Measurements from ENCODE around the gene ATXN2L. TPM values are rescaled to one million over a fixed set of nuclear protein-coding genes. Genes with fewer than 3 reads are reported as not detected.

The ATXN2L gene
- total and polyA plus RNA-seq, 2 of the 13 experiments (the other 11 are each of a cell fraction or from before 2014, with no cell fraction given) = 40.8 to 55.1 TPM

- TF ChIP-seq ZNF784 (CRISPR knock-in tag; IDR thresholded peaks at IDR 0.05; ENCODE audit: borderline replicate concordance) = no peak
- TF ChIP-seq NRL (CRISPR knock-in tag; IDR thresholded peaks at IDR 0.05; ENCODE audit: borderline replicate concordance) = 0 out of 2 replicates have a peak, but pooled peaks have one; percentile 21
- no peak for TF ChIP-seq CHD4 (IDR thresholded peaks at IDR 0.05; ENCODE audit: borderline replicate concordance, low read length)
- TF ChIP-seq ZNF549 (CRISPR knock-in tag; IDR thresholded peaks at IDR 0.05) = no peak
- peak; percentile 18; the same call in 1 of the 2 replicates for TF ChIP-seq NCOR1 (IDR thresholded peaks at IDR 0.05; ENCODE audit: borderline replicate concordance, low read length)
- TF ChIP-seq POLR2A (IDR thresholded peaks at IDR 0.05; ENCODE audit: insufficient read depth in 1 of 2, low read depth in 2 of 2, low read length in 2 of 2) = no peak
- no peak for TF ChIP-seq ZNF34 (CRISPR knock-in tag; IDR thresholded peaks at IDR 0.05; ENCODE audit: borderline replicate concordance)
- TF ChIP-seq PLRG1 (conservative IDR thresholded peaks at IDR 0.05) = no peak
- no peak for TF ChIP-seq ELF1 (CRISPR knock-in tag; IDR thresholded peaks at IDR 0.05)
- no peak for TF ChIP-seq ZMYM4 (CRISPR knock-in tag; IDR thresholded peaks at IDR 0.05)
- no peak for TF ChIP-seq USF2 (IDR thresholded peaks at IDR 0.05; ENCODE audit: low read depth, low read length)
- TF ChIP-seq USF2 (CRISPR knock-in tag; IDR thresholded peaks at IDR 0.05; ENCODE audit: borderline replicate concordance) = no peak
- no peak for TF ChIP-seq ZBTB10 (CRISPR knock-in tag; IDR thresholded peaks at IDR 0.05; ENCODE audit: borderline replicate concordance)
- TF ChIP-seq KLF15 (CRISPR knock-in tag; IDR thresholded peaks at IDR 0.05; ENCODE audit: borderline replicate concordance) = no peak
- 0 out of 2 replicates have a peak, but pooled peaks have one; percentile 10 for TF ChIP-seq ZNF879 (CRISPR knock-in tag; IDR thresholded peaks at IDR 0.05)
- TF ChIP-seq ZBTB8A (CRISPR knock-in tag; IDR thresholded peaks at IDR 0.05; ENCODE audit: borderline replicate concordance, low read depth) = no peak
- TF ChIP-seq THAP9 (CRISPR knock-in tag; IDR thresholded peaks at IDR 0.05; ENCODE audit: borderline replicate concordance) = no peak
- TF ChIP-seq FOSL1 (CRISPR knock-in tag; IDR thresholded peaks at IDR 0.05; ENCODE audit: borderline replicate concordance) = no peak
- no peak for TF ChIP-seq ZNF253 (CRISPR knock-in tag; IDR thresholded peaks at IDR 0.05; ENCODE audit: borderline replicate concordance)
- no peak for TF ChIP-seq HIVEP1 (CRISPR knock-in tag; IDR thresholded peaks at IDR 0.05)
- TF ChIP-seq PHB2 (IDR thresholded peaks at IDR 0.05; ENCODE audit: partially characterized antibody) = no peak
- TF ChIP-seq ZNF569 (CRISPR knock-in tag; IDR thresholded peaks at IDR 0.05; ENCODE audit: borderline replicate concordance) = no peak
Measured at GRCh38 chr16:28845761-28846079, 22.9 kb downstream of the ATXN2L start (continued).
